Progenitor cell of endocrine pancreas (in vitro differentiated cells): ENCODE results near the gene MYH9. TPM values are rescaled to one million over a fixed set of nuclear protein-coding genes. Genes with fewer than 3 reads are reported as not detected.

Source experiments
- DNase-seq: peaks from one replicate; pipeline ENCODE4 v3.0.0; 2021; ENCODE audit warnings: low spot score; ENCODE audit not compliant: unreplicated experiment
- H3K27ac Mint-ChIP-seq: 2 replicates; pipeline ENCODE4 v1.8.0; 2021; ENCODE audit warnings: mild to moderate bottlenecking, moderate library complexity, mixed read lengths
- H3K27me3 Mint-ChIP-seq: 2 replicates; pipeline ENCODE4 v1.8.0; 2021; ENCODE audit warnings: mixed read lengths
- H3K36me3 Mint-ChIP-seq: 2 replicates; pipeline ENCODE4 v1.8.0; 2022; ENCODE audit warnings: mixed read lengths; ENCODE audit not compliant: insufficient read depth
- H3K4me1 Mint-ChIP-seq: 2 replicates; pipeline ENCODE4 v1.8.0; 2021; ENCODE audit warnings: low read depth, mixed read lengths
- H3K4me3 Mint-ChIP-seq: 2 replicates; pipeline ENCODE4 v1.8.0; 2021; ENCODE audit warnings: low read depth, mild to moderate bottlenecking, moderate library complexity, mixed read lengths
- H3K9me3 Mint-ChIP-seq: 2 replicates; pipeline ENCODE4 v1.8.0; 2021; ENCODE audit warnings: low read depth, mixed read lengths
- total RNA-seq: library from RNA; stranded (reverse); gene quantifications from 2 replicates; pipeline ENCODE4 v1.2.1, GENCODE V29; 2021
- TF ChIP-seq, protein P1 (sequence below): fragments of 200-600 bp; sonication (generic); IDR thresholded peaks from one replicate; pipeline ENCODE4 v1.5.0; 2021; ENCODE audit warnings: antibody characterized with exemption, mild to moderate bottlenecking; ENCODE audit not compliant: unreplicated experiment

Gene MYH9
- total RNA-seq, 1 donor from 2014 or later = 299 TPM

- no peak for DNase-seq
- TF ChIP-seq, protein P1, sequence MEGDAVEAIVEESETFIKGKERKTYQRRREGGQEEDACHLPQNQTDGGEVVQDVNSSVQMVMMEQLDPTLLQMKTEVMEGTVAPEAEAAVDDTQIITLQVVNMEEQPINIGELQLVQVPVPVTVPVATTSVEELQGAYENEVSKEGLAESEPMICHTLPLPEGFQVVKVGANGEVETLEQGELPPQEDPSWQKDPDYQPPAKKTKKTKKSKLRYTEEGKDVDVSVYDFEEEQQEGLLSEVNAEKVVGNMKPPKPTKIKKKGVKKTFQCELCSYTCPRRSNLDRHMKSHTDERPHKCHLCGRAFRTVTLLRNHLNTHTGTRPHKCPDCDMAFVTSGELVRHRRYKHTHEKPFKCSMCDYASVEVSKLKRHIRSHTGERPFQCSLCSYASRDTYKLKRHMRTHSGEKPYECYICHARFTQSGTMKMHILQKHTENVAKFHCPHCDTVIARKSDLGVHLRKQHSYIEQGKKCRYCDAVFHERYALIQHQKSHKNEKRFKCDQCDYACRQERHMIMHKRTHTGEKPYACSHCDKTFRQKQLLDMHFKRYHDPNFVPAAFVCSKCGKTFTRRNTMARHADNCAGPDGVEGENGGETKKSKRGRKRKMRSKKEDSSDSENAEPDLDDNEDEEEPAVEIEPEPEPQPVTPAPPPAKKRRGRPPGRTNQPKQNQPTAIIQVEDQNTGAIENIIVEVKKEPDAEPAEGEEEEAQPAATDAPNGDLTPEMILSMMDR = peak; percentile 6
- peaks cover 3% of the 10 kb centered on the region for H3K36me3 Mint-ChIP-seq
- peaks cover 28% of the 10 kb centered on the region for H3K4me1 Mint-ChIP-seq
- H3K9me3 Mint-ChIP-seq = no peaks in the 10 kb centered on the region
- peak overlapping the region; percentile 90 for H3K4me3 Mint-ChIP-seq
- no peaks in the 10 kb centered on the region for H3K27me3 Mint-ChIP-seq
- H3K27ac Mint-ChIP-seq = peak overlapping the region; percentile 99
Measured at GRCh38 chr22:36386900-36387708, 663 bp downstream of the MYH9 start.

DNA sequence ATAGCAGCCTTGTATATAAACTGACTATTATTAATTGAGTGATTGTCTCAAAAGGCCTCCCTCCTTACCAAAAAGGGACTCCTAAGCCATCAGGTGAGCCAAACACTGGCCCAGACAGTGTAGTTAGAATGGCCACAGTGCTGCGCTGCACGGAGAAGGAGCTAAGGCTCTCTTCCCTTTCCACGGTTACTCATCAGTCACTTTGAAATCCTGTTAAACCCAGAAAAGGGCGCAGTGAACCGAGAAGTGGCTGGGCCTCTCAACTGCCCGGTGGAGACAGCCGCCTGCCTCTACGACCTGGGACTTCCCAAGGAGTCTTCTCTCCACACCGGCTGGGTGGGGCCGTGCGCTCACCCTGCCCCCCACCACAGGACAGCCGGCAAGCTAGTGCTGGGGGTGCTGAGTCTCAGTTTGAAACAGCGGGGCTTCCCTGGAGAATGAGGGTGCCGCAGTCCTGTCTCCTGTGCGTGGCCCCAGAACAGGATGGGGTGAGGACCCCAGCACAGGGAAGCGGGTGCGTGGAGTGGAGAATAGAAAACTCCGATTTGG, 1.3 kb downstream of the MYH9 start:
- Mint-ChIP-seq H3K9me3 (no peaks in the 10 kb centered on the region), H3K27ac (peak overlapping the region; percentile 99), H3K27me3 (no peaks in the 10 kb centered on the region), H3K36me3 (peaks cover 7% of the 10 kb centered on the region), H3K4me3 (peak overlapping the region; percentile 90), H3K4me1 (peaks cover 27% of the 10 kb centered on the region)
- DNase-seq = no peak
- TF ChIP-seq, protein P1 = no peak

DNA sequence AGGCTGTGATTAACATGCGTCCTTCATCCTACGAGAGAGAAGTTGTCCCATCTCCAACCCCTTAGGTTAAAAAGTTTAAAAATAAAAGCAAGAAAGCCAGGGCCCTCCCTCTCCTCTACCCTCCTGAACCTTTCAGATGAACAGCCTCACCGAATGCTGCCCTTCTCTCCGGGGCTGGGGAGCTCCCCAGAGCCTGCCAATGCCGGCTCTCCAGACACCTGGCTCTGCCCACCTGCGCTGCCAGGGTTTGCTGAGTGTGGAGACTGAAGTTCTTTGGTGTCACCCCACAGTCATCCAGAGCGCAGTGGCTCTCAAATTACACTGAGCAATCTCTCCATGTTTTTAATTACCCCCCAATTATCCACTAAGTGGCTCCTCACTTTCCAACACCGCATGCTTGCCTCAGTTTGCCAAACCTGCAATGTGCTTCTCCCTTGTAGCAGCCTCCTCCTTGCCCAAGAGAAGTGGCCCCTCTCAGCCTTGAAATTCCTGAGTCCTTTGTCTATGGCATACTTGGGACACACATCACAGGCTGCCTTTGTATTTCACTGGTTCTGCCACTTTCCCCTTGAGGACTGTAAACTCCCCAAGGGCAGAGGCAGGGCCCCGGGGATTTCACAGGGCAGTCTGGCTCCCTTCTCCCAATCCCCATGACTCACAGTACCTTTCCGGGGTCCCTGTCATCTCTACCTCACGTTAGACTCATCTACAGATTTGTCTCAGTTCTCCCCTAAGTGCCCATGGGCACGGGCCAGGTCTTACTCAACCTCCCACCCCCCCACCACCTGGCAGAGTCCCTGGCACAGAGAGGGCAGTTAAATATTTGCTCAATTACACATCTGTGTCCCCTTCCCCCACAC, 2.0 kb downstream of the MYH9 start:
- no peak for DNase-seq
- TF ChIP-seq, protein P1 = no peak
- Mint-ChIP-seq H3K4me1 (peaks cover 26% of the 10 kb centered on the region), H3K36me3 (peaks cover 7% of the 10 kb centered on the region), H3K9me3 (no peaks in the 10 kb centered on the region), H3K27ac (peak overlapping the region; percentile 99), H3K27me3 (no peaks in the 10 kb centered on the region), H3K4me3 (peak overlapping the region; percentile 90)

GRCh38 chr22:36384766-36385481, 2.8 kb downstream of the MYH9 start:
- H3K36me3 Mint-ChIP-seq = peaks cover 7% of the 10 kb centered on the region
- peaks cover 26% of the 10 kb centered on the region for H3K4me1 Mint-ChIP-seq
- H3K9me3 Mint-ChIP-seq = no peaks in the 10 kb centered on the region
- peak overlapping the region; percentile 99 for H3K27ac Mint-ChIP-seq
- no peaks in the 10 kb centered on the region for H3K27me3 Mint-ChIP-seq
- H3K4me3 Mint-ChIP-seq = peak overlapping the region; percentile 90
- TF ChIP-seq, protein P1 = no peak
- DNase-seq = no peak
